ENCODE data around the gene SEC31A. TPM values are rescaled to one million over a fixed set of nuclear protein-coding genes. Genes with fewer than 3 reads are reported as not detected.
"Not testable (repeated sequence)": the region's sequence is repeated elsewhere in the genome, so short reads cannot be mapped to it uniquely, and the experiment has no call there.

The SEC31A gene
- total RNA-seq, 2 donors from 2014 or later = 191 to 196 TPM

DNA sequence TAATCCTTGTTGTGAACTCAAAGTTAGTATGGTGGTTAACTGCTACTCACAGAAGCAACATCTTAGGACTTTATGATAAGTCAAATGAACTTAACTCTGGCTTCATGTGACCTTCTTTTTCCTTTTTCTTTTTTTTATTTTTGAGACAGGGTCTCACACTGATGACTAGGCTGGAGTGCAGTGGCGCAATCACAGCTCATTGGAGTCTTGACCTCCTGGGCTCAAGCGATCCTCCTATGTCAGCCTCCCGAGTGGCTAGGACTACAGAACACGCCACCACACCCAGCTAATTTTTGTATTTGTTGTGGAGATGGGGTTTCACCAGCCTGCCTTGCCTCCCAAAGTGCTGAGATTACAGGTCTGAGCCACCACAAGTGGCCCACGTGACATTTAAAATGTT lies 22.4 kb downstream of the SEC31A start:
- WGBS = over 99% methylated on average over 5 of the region's 5 CpGs
- intact Hi-C loops (cut with DNase I) = no loop called here
- no peak for DNase-seq (ENCODE audit: low spot score)
- H3K36me3 ChIP-seq = peaks cover 2 to 7% of the 10 kb centered on the region in 2 donors
- H3K4me3 ChIP-seq = no peak overlapping the region
- no peak overlapping the region for H3K27ac ChIP-seq
- H3K27me3 ChIP-seq (replicated peaks; ENCODE audit: insufficient read depth) = no peaks in the 10 kb centered on the region
- H3K9me3 ChIP-seq = no peaks in the 10 kb centered on the region
- no peak for TF ChIP-seq POLR2AphosphoS5 (IDR thresholded peaks at IDR 0.05)
- TF ChIP-seq POLR2A (IDR thresholded peaks at IDR 0.05) = no peak
- TF ChIP-seq CTCF (IDR thresholded peaks at IDR 0.05) = no peak
- H3K4me1 ChIP-seq (replicated peaks) = no peaks in the 10 kb centered on the region

- Histone ChIP-seq H3K4me1 (replicated peaks) (no peaks in the 10 kb centered on the region), H3K9me3 (no peaks in the 10 kb centered on the region), H3K4me3 (no peak overlapping the region), H3K36me3 (peaks cover 2 to 7% of the 10 kb centered on the region in 2 donors), H3K27me3 (replicated peaks; ENCODE audit: insufficient read depth) (no peaks in the 10 kb centered on the region), H3K27ac (no peak overlapping the region)
- TF ChIP-seq CTCF (IDR thresholded peaks at IDR 0.05) (no peak), POLR2A (IDR thresholded peaks at IDR 0.05) (no peak)
- no peak for DNase-seq (ENCODE audit: low spot score)
- intact Hi-C loops (cut with DNase I) = no loop called here
- 90% methylated on average over 8 of the region's 8 CpGs for WGBS
These were observed 24.1 kb downstream of the SEC31A start for GRCh38 chr4:82866706-82867385.

- H3K4me1 ChIP-seq (replicated peaks); DNase-seq (ENCODE audit: low spot score); intact Hi-C loops (cut with DNase I); H3K36me3 ChIP-seq; H3K27me3 ChIP-seq (replicated peaks; ENCODE audit: insufficient read depth); H3K4me3 ChIP-seq; H3K9me3 ChIP-seq; H3K27ac ChIP-seq: not testable (repeated sequence)
- WGBS = 74% methylated on average over 6 of the region's 6 CpGs
These were observed 24.9 kb downstream of the SEC31A start for GRCh38 chr4:82866033-82866432.

- no peaks in the 10 kb centered on the region for H3K27me3 ChIP-seq (replicated peaks; ENCODE audit: insufficient read depth)
- no peak for DNase-seq (ENCODE audit: low spot score)
- H3K4me1 ChIP-seq (replicated peaks) = no peaks in the 10 kb centered on the region
- WGBS = 54% methylated on average over 1 of the region's 1 CpG
- H3K27ac ChIP-seq = no peak overlapping the region
- TF ChIP-seq CTCF (IDR thresholded peaks at IDR 0.05) (no peak), POLR2A (IDR thresholded peaks at IDR 0.05) (no peak), POLR2AphosphoS5 (IDR thresholded peaks at IDR 0.05) (no peak)
- intact Hi-C loops (cut with DNase I) = no loop called here
- H3K4me3 ChIP-seq = no peak overlapping the region
- peaks cover 2 to 7% of the 10 kb centered on the region in 2 donors for H3K36me3 ChIP-seq
- no peaks in the 10 kb centered on the region for H3K9me3 ChIP-seq
These were observed 25.4 kb downstream of the SEC31A start for GRCh38 chr4:82865592-82865991.

- 87% methylated on average over 6 of the region's 6 CpGs for WGBS
- Histone ChIP-seq H3K9me3 (no peaks in the 10 kb centered on the region), H3K4me3 (no peak overlapping the region), H3K27ac (no peak overlapping the region), H3K4me1 (replicated peaks) (no peaks in the 10 kb centered on the region), H3K36me3 (peaks cover 2 to 7% of the 10 kb centered on the region in 2 donors), H3K27me3 (replicated peaks; ENCODE audit: insufficient read depth) (no peaks in the 10 kb centered on the region)
- TF ChIP-seq CTCF (IDR thresholded peaks at IDR 0.05) (no peak), POLR2A (IDR thresholded peaks at IDR 0.05) (no peak), POLR2AphosphoS5 (IDR thresholded peaks at IDR 0.05) (no peak)
- intact Hi-C loops (cut with DNase I) = no loop called here
- DNase-seq (ENCODE audit: low spot score) = no peak
These were observed 26.5 kb downstream of the SEC31A start for GRCh38 chr4:82864336-82864979.

Data from prostate gland (tissue), 2 donors.